Endometrial microvascular endothelial cells (primary cell): ENCODE results near the gene INPP5J. TPM values are rescaled to one million over a fixed set of nuclear protein-coding genes. Genes with fewer than 3 reads are reported as not detected.

Experiments
- in situ Hi-C: cut with HindIII; loops from 2 replicates; pipeline ENCODE4 v1.10.0; 2017; ENCODE audit warnings: low sequenced_read_pairs, low pct_unique_long_range_greater_than_20kb; ENCODE audit errors: inconsistent ontology term
- total RNA-seq: library from RNA; depleted of rRNA; stranded (reverse); fragments of >200 nt; gene quantifications from one replicate; pipeline ENCODE4 v1.2.3, GENCODE V29; 2015; ENCODE audit errors: inconsistent ontology term

INPP5J gene
- total RNA-seq, 1 donor from 2014 or later: 1.3 TPM

DNA sequence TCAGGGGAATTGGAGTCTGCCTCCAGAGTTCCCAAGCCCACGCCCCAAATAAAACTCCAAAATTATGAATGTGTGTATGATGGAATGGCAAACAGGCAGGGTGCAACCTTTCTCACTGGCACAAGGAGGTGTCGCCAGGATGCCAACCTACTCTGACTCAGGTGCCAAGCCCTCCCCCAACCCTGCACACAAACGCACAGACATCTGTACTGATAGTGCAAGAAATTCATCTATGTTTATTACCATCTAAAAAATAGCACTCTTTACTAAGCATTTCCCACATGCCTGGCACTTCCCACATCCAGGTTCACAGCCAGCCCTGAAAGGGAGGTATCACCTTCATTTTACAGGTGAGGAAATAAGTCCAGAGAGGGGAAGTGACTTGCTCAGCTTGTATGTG lies 16.3 kb downstream of the INPP5J start:
- in situ Hi-C loops: no loop called here

DNA sequence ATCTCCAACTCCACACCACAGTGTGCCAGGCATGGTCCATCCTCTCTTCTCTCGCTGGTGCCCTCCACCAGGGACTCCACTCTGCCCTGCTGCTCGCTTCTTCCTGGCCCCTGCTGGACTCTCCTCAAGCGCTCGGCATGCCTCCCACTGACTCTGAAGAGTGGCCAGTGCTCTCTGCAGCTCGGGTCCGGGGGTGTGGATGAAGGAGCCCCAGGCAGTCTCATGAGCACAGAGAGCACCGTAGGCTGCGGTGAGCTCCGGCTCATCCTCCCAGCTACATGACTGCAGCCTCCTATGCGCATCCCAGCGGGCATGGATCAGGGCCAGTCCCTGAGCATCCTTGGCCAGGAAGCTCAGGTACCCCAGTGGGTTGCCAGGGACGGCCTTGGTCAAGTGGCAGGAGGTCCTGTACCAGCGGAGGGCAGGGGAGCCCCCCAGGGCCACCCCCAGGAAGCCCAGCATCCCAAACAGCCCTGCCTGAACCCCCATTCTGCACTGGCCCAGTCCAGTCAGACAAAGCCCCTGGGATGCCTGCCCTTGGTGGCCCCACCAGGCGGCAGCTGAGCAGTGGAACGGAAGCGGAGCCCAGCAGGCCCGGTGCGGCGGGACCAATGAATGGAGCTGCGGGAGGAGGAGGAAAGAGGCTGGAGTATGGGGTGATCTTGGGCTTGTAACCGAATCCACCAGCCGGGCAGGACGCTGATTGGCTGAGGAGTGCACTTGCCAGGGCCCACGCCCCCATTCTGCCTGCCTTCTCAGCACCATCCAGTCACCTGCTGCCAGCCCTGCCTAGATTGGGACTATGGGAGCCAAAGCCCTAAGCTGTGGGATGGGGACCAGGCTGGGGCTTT lies 17.3 kb downstream of the INPP5J start, which contains the start of gene PLA2G3:
PLA2G3 (minus strand) TSS at position 643 of the 851 bp plus-strand sequence; CDS start at position 489, 154 bp downstream.
- in situ Hi-C loops: no loop called here

DNA sequence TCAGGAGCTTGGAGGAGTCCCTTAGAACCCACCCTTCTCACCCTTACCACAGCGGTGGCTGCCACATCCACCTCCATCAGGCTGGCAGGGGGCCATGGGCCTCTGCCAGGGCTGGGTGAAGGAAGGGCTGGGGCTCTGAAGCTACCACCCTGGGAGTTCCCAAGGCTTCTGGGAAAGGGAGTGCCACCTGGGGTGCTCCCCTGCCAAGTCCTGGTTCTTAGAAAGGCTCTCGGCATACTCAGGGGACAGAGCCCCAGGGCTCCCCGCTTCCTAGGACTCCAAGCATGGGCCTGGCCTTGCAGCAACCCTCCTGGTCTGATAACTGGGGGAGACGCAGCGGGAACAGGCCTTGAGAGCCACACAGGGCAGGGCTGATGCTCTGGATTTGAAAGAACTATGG lies 18.0 kb downstream of the INPP5J start:
- in situ Hi-C loops: no loop called here

GRCh38 chr22:31141551-31141950 lies 18.8 kb downstream of the INPP5J start:
- in situ Hi-C loops: no loop called here

GRCh38 chr22:31142285-31142684 lies 19.5 kb downstream of the INPP5J start:
- in situ Hi-C loops: no loop called here

- in situ Hi-C loops: no loop called here
Measured at GRCh38 chr22:31143038-31143437, 20.3 kb downstream of the INPP5J start.

DNA sequence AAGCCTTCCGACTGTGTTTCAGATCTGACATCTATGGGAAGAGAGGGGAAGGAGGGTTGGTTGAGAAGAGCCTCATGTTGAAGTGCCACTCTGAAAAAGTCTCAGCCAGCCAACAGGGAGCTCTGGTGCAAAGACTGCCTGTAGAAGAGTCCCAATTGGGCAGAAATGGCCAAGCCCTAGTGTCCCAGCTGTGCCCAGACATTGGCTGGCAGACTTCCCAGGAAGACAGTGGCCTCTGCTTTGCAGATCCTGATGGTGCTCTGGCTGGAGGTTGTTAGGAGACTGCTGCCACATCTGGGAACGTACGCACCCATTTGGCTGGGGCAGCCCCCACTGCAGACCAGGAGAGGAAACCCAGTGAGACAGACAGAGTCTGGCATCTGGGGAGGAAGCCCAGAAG lies 20.8 kb downstream of the INPP5J start:
- in situ Hi-C loops: no loop called here

GRCh38 chr22:31144223-31144622 lies 21.5 kb downstream of the INPP5J start:
- in situ Hi-C loops: no loop called here

DNA sequence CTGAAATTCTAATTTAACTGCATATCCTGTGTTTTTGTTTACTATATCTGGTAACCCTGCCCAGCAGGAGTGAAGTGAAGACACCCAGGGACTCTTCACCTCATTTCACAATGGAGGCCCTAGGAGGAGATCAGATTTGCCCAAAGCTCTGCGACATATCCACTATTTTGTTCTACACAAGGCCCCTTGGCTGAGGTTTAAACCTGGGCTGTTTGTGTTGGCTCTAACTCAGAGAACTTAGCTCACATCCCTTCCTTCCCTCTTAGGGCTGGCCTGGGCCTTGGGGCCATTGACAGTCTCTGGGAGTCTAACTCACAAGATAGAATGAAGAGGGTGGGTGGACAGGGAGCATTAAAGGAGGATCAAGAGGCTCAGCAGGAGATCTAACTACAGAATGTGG lies 25.7 kb downstream of the INPP5J start:
- in situ Hi-C loops: no loop called here

- in situ Hi-C loops: no loop called here
Measured at GRCh38 chr22:31148953-31149627, 26.3 kb downstream of the INPP5J start.

DNA sequence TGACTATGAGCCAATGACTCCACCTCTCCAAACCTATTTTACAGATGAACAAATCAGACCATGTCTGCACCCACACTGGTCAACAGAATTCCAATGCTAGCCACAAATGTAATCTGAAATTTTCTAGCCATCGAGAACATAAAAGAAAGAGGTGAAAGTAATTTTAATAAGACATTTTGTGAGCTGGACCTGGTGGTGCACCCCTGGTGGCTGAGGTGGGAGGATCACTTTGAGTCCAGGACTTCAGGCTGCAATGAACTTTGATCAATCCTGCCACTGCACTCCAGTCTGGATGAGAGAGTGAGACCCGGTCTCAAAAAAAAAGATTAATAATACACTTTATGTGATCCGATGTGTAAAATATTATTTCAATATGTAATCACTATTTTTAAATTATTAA lies 27.8 kb downstream of the INPP5J start:
- in situ Hi-C loops: no loop called here

- in situ Hi-C loops: no loop called here
Measured at GRCh38 chr22:31151872-31152271, 29.1 kb downstream of the INPP5J start.

- in situ Hi-C loops: no loop called here
Measured at GRCh38 chr22:31153357-31153756, 30.6 kb downstream of the INPP5J start.

DNA sequence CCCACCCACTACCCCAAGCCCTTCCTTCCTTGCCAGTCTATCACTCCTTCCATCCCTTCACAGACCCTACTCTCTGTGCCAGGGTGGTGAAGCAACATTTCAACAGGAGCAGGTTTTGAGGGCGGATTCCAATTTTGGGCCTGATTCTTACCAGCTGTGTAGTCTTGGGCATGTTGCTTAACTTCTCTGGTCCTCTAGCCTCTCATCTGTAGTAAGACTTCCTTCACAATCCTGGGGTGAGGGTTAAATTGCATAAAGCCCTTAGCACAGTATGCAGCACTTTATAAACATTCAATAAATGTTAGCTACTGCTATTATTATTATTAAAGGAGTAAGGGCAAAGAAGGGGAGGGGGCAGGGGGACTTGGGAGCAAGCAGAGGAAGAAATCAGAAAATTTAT lies 32.2 kb downstream of the INPP5J start:
- in situ Hi-C loops: no loop called here

DNA sequence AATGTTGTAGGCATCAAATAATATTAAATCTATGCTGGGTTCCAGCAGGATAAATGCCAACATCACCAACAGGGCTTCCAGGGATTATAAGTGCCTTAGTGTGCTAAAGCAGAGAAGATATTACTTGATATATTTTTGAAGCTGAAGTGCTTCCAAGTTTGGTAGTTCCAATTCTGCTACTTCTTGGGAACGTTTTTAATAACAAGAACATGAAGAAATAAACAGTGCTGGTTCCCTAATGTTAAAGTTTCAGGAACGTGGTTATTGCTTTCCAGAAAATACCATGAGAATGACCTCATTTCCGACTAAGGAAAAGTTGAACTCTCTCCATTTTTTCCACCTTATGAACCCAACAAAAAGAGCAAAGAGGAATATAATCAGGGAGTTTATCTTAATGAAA lies 32.7 kb downstream of the INPP5J start:
- in situ Hi-C loops: no loop called here

DNA sequence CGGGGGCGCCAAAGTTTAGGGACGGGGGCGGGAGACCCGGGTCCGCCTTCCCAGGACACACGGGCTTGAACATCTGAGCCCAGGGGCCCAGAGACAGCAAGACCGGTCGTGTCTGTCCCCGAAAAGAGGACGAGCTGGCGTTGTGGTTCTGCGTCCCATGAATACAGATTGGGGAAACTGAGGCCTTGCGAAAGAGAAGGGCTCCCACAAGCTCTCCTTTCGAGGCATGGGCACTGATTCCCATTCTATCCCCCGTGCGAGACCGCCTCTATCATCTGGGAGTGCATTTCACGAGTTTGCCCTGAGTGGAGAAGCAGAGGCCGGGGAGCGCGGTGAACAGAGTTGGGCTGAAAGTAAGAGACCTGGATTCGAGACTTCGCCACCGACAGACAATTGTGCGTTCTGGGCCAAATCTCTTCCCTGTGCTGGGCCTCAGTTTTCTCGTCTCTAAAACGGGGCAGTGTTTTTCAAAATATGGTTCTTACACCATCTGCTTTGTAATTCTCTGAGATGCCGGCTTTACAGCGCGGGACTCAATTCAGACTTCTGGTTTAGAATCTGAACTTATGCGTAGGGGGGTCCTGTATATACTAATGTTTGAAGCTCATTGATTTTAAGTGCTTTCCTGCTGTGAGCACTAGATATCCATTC lies 37.7 kb downstream of the INPP5J start:
- in situ Hi-C loops: no loop called here

DNA sequence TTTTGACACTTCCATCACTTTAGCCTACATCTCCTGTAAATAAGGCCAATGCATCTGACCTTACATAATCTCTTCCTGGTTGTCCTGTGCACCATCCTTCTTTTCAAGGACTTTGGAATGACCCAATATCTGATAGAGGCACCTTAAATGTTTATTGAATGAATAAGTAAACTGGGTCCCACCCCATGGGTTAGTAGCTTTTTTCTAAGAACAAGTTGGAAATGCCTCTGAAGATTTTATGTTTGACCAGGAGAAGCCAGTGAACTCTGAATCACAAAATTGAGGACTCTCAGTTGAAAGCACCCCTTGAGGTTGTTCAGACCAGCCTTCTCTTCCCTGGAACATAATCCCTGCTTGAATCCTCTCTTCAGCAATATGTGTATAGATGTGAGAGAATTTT lies 38.6 kb downstream of the INPP5J start:
- in situ Hi-C loops: no loop called here

DNA sequence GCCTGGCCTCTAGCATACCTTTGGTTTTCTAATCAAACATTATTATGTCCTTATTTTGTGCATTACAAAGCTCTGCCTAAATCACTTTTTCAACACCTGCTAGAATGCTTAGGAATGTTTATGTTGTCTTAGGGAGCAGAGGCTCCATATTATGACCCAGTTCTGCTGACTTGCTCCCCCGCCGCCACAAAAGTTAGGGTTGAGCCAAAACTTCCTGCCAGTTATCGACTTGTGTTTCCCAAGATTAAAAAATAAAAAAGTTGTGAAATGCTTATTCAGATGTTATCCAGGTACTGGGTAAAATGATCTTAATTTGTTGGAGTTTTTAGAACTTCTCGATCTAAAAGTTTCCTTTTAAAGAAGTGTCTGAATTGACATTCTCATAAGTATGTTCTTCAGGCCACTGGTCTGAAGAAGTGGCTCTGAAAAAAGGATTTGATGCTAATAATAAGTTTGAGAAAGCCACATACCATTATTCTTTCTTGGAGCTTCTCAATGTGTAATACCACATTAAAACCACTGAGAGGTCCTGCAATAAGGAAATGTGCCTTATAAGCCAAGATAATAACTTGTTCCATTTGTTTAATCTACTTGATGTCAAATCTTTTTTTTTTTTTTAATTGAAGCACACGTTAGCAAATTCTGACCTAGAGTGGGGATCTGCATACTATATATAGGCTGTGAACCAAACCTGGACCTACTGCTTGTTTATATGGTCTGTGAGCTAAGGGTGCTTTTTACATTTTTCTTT lies 39.4 kb downstream of the INPP5J start:
- in situ Hi-C loops: no loop called here

GRCh38 chr22:31170971-31171370 lies 48.2 kb downstream of the INPP5J start:
- in situ Hi-C loops: no loop called here
